Endothelial cell of umbilical vein (primary cell): Measurements from ENCODE around the gene PLEKHG2. TPM values are rescaled to one million over a fixed set of nuclear protein-coding genes. Genes with fewer than 3 reads are reported as not detected.

Experiments used
- BruUV-seq: library from RNA; stranded (reverse); fragments of 400-500 nt; replicated peaks from 2 replicates; lab custom pipeline; 2021; lab: Mats Ljungman, UMichigan
- CTCF ChIA-PET: fragments of 300-600, 350-600 bp; sonication (Branson Sonifier 250); formaldehyde crosslinking; loops from one replicate; lab custom pipeline; 2021; ENCODE audit warnings: antibody characterized with exemption, inconsistent platforms; lab: Charles Lee
- POLR2A ChIA-PET: fragments of 300-600, 350-600 bp; sonication (Branson Sonifier 250); formaldehyde crosslinking; loops from one replicate; lab custom pipeline; 2021; ENCODE audit warnings: antibody characterized with exemption, inconsistent platforms; lab: Charles Lee
- DNase-seq: peaks from one replicate; pipeline ENCODE4 v3.0.0-alpha.2; 2011; ENCODE audit warnings: low read depth, low spot score
- FAIRE-seq: peaks from 2 replicates; lab custom pipeline; 2011; peaks lifted over from hg19 to GRCh38; lab: Jason Lieb, UNC
- H2AFZ ChIP-seq: 2 replicates; pipeline ENCODE4 v1.6.0; 2012; ENCODE audit warnings: low read depth, low read length, control low read depth, inconsistent platforms
- H3K27ac ChIP-seq: 2 replicates; pipeline ENCODE4 v1.5.1; 2011; ENCODE audit warnings: low read depth, mild to moderate bottlenecking, control low read depth, low read length, moderate library complexity; ENCODE audit not compliant: insufficient read depth
- H3K27me3 ChIP-seq, 2 experiments: 2 replicates each; pipeline versions ENCODE4 v1.6.0 to v1.6.1; 2011; ENCODE audit warnings: low read length in 2 of 2, mixed read lengths in 1 of 2; ENCODE audit not compliant: control insufficient read depth in 2 of 2, insufficient read depth in 2 of 2
- H3K36me3 ChIP-seq, 2 experiments: 2 replicates in 1 of 2; 3 replicates in 1 of 2; pipeline ENCODE4 v1.5.1; 2011; ENCODE audit warnings: low read length in 2 of 2, mild to moderate bottlenecking in 1 of 2, moderate library complexity in 1 of 2; ENCODE audit not compliant: control insufficient read depth in 2 of 2, insufficient read depth in 2 of 2; ENCODE audit errors: extremely low read depth in 1 of 2
- H3K4me1 ChIP-seq: 3 replicates; pipeline ENCODE4 v1.5.1; 2011; ENCODE audit warnings: mild to moderate bottlenecking, low read length; ENCODE audit not compliant: control insufficient read depth, insufficient read depth; ENCODE audit errors: extremely low read depth
- H3K4me2 ChIP-seq: 2 replicates; pipeline ENCODE4 v1.6.1; 2011; ENCODE audit warnings: low read length, control low read depth, mixed read lengths; ENCODE audit not compliant: insufficient read depth
- H3K4me3 ChIP-seq, 3 experiments: fragments of 200-600 bp in 1 of 3; sonication (generic), shearing (Covaris generic) in 1 of 3; replicated peaks in 1 of 3; 2 replicates each; pipeline ENCODE4 v1.5.1; 2011 to 2016; ENCODE audit warnings: control low read depth in 3 of 3, low read length in 3 of 3, mild to moderate bottlenecking in 2 of 3, inconsistent platforms in 1 of 3, low read depth in 1 of 3, moderate library complexity in 1 of 3; ENCODE audit not compliant: insufficient read depth in 1 of 3
- H3K79me2 ChIP-seq: 2 replicates; pipeline ENCODE4 v1.6.0; 2012; ENCODE audit warnings: low read length, inconsistent platforms; ENCODE audit not compliant: control insufficient read depth, insufficient read depth
- H3K9ac ChIP-seq: replicated peaks from 2 replicates; pipeline ENCODE3; 2011; ENCODE audit warnings: low read length, control low read depth; ENCODE audit not compliant: insufficient read depth; ENCODE audit errors: extremely low read depth
- H3K9me1 ChIP-seq: replicated peaks from 3 replicates; pipeline ENCODE4 v1.6.0; 2011; ENCODE audit warnings: mild to moderate bottlenecking, low read length; ENCODE audit not compliant: control insufficient read depth, insufficient read depth; ENCODE audit errors: extremely low read depth
- H3K9me3 ChIP-seq: replicated peaks from 2 replicates; pipeline ENCODE4 v1.5.1; 2012; ENCODE audit warnings: low read length, inconsistent platforms; ENCODE audit not compliant: control insufficient read depth, insufficient read depth
- H4K20me1 ChIP-seq: replicated peaks from 2 replicates; pipeline ENCODE3; 2011; ENCODE audit warnings: mild to moderate bottlenecking, low read length; ENCODE audit not compliant: control insufficient read depth, insufficient read depth; ENCODE audit errors: extremely low read depth
- CTCF ChIP-seq, 2 donors: IDR thresholded peaks; 1 replicate in 1 of 2; 2 replicates in 1 of 2; pipeline ENCODE4 v1.5.1; 2011; ENCODE audit warnings: low read length in 2 of 2, mild to moderate bottlenecking in 2 of 2, moderate library complexity in 2 of 2, control low read depth in 1 of 2, inconsistent platforms in 1 of 2, low read depth in 1 of 2; ENCODE audit not compliant: insufficient read depth in 1 of 2; ENCODE audit errors: extremely low read depth in 1 of 2
- EZH2 ChIP-seq: IDR thresholded peaks from 2 replicates; pipeline ENCODE4 v1.6.1; 2012; ENCODE audit warnings: borderline replicate concordance, low read depth, mild to moderate bottlenecking, moderate library complexity, low read length, inconsistent platforms; ENCODE audit not compliant: severe bottlenecking
- FOS ChIP-seq: IDR thresholded peaks from 2 replicates; pipeline ENCODE4 v1.6.1; 2011; ENCODE audit warnings: mild to moderate bottlenecking, low read length, moderate library complexity, borderline replicate concordance; ENCODE audit not compliant: insufficient read depth
- GATA2 ChIP-seq: IDR thresholded peaks from 2 replicates; pipeline ENCODE4 v1.7.0; 2011; ENCODE audit warnings: low read depth, mild to moderate bottlenecking, moderate library complexity, mixed read lengths, low read length; ENCODE audit not compliant: insufficient read length, insufficient read depth
- JUN ChIP-seq: IDR thresholded peaks from 2 replicates; pipeline ENCODE4 v1.6.1; 2011; ENCODE audit warnings: borderline replicate concordance, low read depth; ENCODE audit not compliant: insufficient read length, insufficient read depth
- MAX ChIP-seq: IDR thresholded peaks from 2 replicates; pipeline ENCODE4 v1.6.1; 2011; ENCODE audit not compliant: insufficient read depth, insufficient read length
- MYC ChIP-seq: IDR thresholded peaks from one replicate; pipeline ENCODE4 v1.6.1; 2011; ENCODE audit warnings: mild to moderate bottlenecking, low read depth, low read length
- POLR2A ChIP-seq: IDR thresholded peaks from 2 replicates; pipeline ENCODE4 v1.6.1; 2012; ENCODE audit warnings: low read depth, mild to moderate bottlenecking, control low read depth, low read length
- POLR2AphosphoS5 ChIP-seq: IDR thresholded peaks from 2 replicates; pipeline ENCODE4 v1.6.1; 2012; ENCODE audit warnings: low read depth, mild to moderate bottlenecking, control low read depth, low read length, moderate library complexity; ENCODE audit not compliant: insufficient read depth
- dilution Hi-C: fragments of 300-500 bp; cut with MboI; formaldehyde crosslinking; loops from one replicate; pipeline ENCODE4 v1.15.0; 2019; ENCODE audit warnings: low sequenced_read_pairs; ENCODE audit not compliant: extremely low pct_ligation_motif_present
- intact Hi-C: fragments of 100-400 bp; cut with micrococcal nuclease; formaldehyde crosslinking; loops from one replicate; pipeline ENCODE4 v1.10.0; 2022
- polyA plus RNA-seq, 4 experiments: library from polyadenylated mRNA; depleted of rRNA in 3 of 4; stranded (reverse) in 3 of 4; unstranded in 1 of 4; fragments of >200 nt; gene quantifications; 2 replicates each; pipeline versions ENCODE4 v1.2.1 to v1.2.3, GENCODE V29; 2011 to 2012; ENCODE audit warnings: missing spikeins in 1 of 4
- total RNA-seq: library from RNA; stranded (reverse); gene quantifications from 2 replicates; pipeline ENCODE4 v1.2.3, GENCODE V29; 2021

The PLEKHG2 gene
- total and polyA plus RNA-seq, 2 donors (not counting 3 experiments of a cell fraction or from before 2014, with no cell fraction given): 44.7 to 74.1 TPM

- BruUV-seq: no TSS peak
- Histone ChIP-seq H4K20me1 (no peaks in the 10 kb centered on the region), H3K9me1 (no peaks in the 10 kb centered on the region), H3K27ac (no peak overlapping the region), H3K27me3 (no peaks in the 10 kb centered on the region), H3K9me3 (no peaks in the 10 kb centered on the region), H3K4me1 (peaks cover 18% of the 10 kb centered on the region), H3K9ac (no peak overlapping the region), H2AFZ (no peak overlapping the region), H3K36me3 (peaks cover 28 to 49% of the 10 kb centered on the region in 2 experiments), H3K79me2 (peaks cover 2% of the 10 kb centered on the region), H3K4me2 (no peak overlapping the region), H3K4me3 (no peak overlapping the region)
- dilution Hi-C loops (no loop called here), intact Hi-C loops (no loop called here)
- FAIRE-seq: no peak
- DNase-seq: no peak
- ChIA-PET POLR2A (no interaction called here), CTCF (interaction anchor here (0.8 to 1.1 kb wide), 2 partner anchors 22 to 36 kb away, joined by 3 read pairs; partner anchors contain the start of gene PLEKHG2)
- TF ChIP-seq EZH2 (no peak), JUN (no peak), POLR2AphosphoS5 (no peak), POLR2A (no peak), MYC (no peak), MAX (no peak), FOS (no peak), GATA2 (no peak), CTCF (IDR thresholded peaks at IDR 0.05; ENCODE audit: extremely low read depth in 1 of 2, insufficient read depth in 1 of 2, low read depth in 1 of 2, low read length in 2 of 2) (no peak)
Observed at GRCh38 chr19:39375929-39376328, 36.5 kb upstream of the PLEKHG2 start.
